ENCODE measurements around the gene STK10. TPM values are rescaled to one million over a fixed set of nuclear protein-coding genes. Genes with fewer than 3 reads are reported as not detected.

The STK10 gene
- total and polyA plus RNA-seq, 2 donors (not counting 1 experiment from before 2014, with no cell fraction given), result 97.9 to 253 TPM

DNA sequence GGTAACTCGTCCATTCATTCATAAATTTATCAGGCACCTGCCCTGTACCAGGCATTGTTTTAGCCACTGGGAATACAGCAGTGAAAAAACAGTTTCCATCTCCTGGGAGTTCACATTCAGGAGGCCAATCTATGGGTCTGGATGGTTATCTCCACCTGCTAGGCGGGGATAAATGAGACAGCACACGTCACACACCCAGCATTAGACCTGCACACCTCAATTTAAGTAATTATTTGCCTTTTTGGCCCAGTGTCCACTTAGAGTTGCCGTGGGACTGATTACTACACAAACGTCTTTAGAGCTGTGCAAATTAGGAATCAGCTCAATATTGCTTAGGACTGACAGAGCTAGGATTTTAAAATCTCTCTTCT lies 46.1 kb downstream of the STK10 start:
- peaks cover 3 to 24% of the 10 kb centered on the region in 2 experiments for H3K36me3 ChIP-seq (replicated peaks in 1 of 2; ENCODE audit: control extremely low read depth in 1 of 2, control insufficient read depth in 1 of 2, extremely low read depth in 1 of 2, insufficient read depth in 2 of 2, low read length in 1 of 2)
- no peak overlapping the region for H2AFZ ChIP-seq (ENCODE audit: insufficient read depth, low read depth, low read length, poor library complexity, severe bottlenecking)
- peaks cover 86% of the 10 kb centered on the region for H4K20me1 ChIP-seq (ENCODE audit: control insufficient read depth, insufficient read depth, low read length, poor library complexity, severe bottlenecking)
- 93% methylated on average over 3 of the region's 5 CpGs for WGBS (ENCODE audit: insufficient coverage)
- no peaks in the 10 kb centered on the region for H3K9me3 ChIP-seq (ENCODE audit: control extremely low read depth in 1 of 3, control insufficient read depth in 2 of 3, insufficient read depth in 1 of 3, low read length in 2 of 3)
- H3K4me3 Mint-ChIP-seq, result no peak overlapping the region
- peaks cover 96% of the 10 kb centered on the region for H3K79me2 ChIP-seq (ENCODE audit: control insufficient read depth, insufficient read depth, low read length)
- H3K4me3 ChIP-seq (ENCODE audit: control extremely low read depth in 1 of 5, extremely low read depth in 1 of 5, insufficient read depth in 1 of 5, low read depth in 2 of 5, low read length in 4 of 5), result no peak overlapping the region
- H3K9me3 Mint-ChIP-seq (ENCODE audit: insufficient read depth), result no peaks in the 10 kb centered on the region
- ATAC-seq (ENCODE audit: low read depth) (no peak), DNase-seq (no peak)
- peak overlapping the region; percentile 75 for H3K27ac Mint-ChIP-seq
- H3K4me2 ChIP-seq (replicated peaks; ENCODE audit: low read depth, low read length, poor library complexity, severe bottlenecking), result no peak overlapping the region
- TF ChIP-seq EZH2 (IDR thresholded peaks at IDR 0.05; ENCODE audit: borderline replicate concordance, insufficient read depth, low read depth, low read length, poor library complexity, severe bottlenecking), result no peak
- TF ChIP-seq, protein P1, sequence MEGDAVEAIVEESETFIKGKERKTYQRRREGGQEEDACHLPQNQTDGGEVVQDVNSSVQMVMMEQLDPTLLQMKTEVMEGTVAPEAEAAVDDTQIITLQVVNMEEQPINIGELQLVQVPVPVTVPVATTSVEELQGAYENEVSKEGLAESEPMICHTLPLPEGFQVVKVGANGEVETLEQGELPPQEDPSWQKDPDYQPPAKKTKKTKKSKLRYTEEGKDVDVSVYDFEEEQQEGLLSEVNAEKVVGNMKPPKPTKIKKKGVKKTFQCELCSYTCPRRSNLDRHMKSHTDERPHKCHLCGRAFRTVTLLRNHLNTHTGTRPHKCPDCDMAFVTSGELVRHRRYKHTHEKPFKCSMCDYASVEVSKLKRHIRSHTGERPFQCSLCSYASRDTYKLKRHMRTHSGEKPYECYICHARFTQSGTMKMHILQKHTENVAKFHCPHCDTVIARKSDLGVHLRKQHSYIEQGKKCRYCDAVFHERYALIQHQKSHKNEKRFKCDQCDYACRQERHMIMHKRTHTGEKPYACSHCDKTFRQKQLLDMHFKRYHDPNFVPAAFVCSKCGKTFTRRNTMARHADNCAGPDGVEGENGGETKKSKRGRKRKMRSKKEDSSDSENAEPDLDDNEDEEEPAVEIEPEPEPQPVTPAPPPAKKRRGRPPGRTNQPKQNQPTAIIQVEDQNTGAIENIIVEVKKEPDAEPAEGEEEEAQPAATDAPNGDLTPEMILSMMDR (IDR thresholded peaks at IDR 0.05), result no peak
- H3K27me3 Mint-ChIP-seq, result no peaks in the 10 kb centered on the region
- H3K4me1 ChIP-seq (ENCODE audit: control insufficient read depth in 2 of 2, insufficient read depth in 2 of 2, low read length in 2 of 2), result peaks cover 20% of the 10 kb centered on the region in 2 donors
- CTCF ChIA-PET, result interaction anchor here (2.6 kb wide), 1 partner anchor 46 kb away, joined by 8 read pairs; the partner anchor contains the start of gene STK10
- H3K4me1 Mint-ChIP-seq, result peaks cover 70% of the 10 kb centered on the region
- POLR2A ChIA-PET, result no interaction called here
- H3K27me3 ChIP-seq (replicated peaks in 1 of 4; ENCODE audit: control extremely low read depth in 1 of 4, control insufficient read depth in 3 of 4, insufficient read depth in 4 of 4, low read length in 3 of 4), result no peaks in the 10 kb centered on the region
- no peak overlapping the region for H3K9ac ChIP-seq (ENCODE audit: low read length)
- intact Hi-C loops (cut with micrococcal nuclease), result no loop called here
- peak overlapping the region in 1 of 2 donors; percentile 38 for H3K27ac ChIP-seq (ENCODE audit: low read length in 2 of 2)

DNA sequence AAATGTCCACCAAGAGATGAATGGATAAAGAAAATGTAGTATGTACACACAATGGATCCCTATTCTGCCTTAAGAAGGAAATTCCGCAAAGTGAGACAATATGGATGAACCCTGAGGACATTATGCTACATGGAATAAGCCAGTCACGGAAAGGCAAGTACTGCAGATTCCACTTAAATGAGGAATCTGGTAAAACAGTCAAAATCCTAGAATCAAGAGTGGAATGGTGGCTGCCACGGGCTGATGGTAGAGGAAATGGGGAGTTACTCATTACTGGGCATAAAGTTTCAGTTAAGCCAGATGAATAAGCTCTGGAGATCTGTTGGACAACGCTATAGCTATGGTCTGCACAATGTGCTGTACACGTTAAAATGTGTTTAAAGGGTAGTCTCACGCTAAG lies 47.2 kb downstream of the STK10 start:
- CTCF ChIA-PET, result interaction anchor here (2.6 kb wide), 1 partner anchor 48 kb away, joined by 8 read pairs; the partner anchor contains the start of gene STK10
- intact Hi-C loops (cut with micrococcal nuclease), result no loop called here
- H3K36me3 ChIP-seq (replicated peaks in 1 of 2; ENCODE audit: control extremely low read depth in 1 of 2, control insufficient read depth in 1 of 2, extremely low read depth in 1 of 2, insufficient read depth in 2 of 2, low read length in 1 of 2), result peaks cover 1 to 14% of the 10 kb centered on the region in 2 experiments
- ATAC-seq (ENCODE audit: low read depth) (no peak), DNase-seq (no peak)
- POLR2A ChIA-PET, result interaction anchor here (1.4 kb wide), 1 partner anchor 30 kb away, joined by 3 read pairs; no protein-coding TSS in a partner anchor
- H3K4me2 ChIP-seq (replicated peaks; ENCODE audit: low read depth, low read length, poor library complexity, severe bottlenecking), result no peak overlapping the region
- peaks cover 95% of the 10 kb centered on the region for H3K79me2 ChIP-seq (ENCODE audit: control insufficient read depth, insufficient read depth, low read length)
- H3K4me1 ChIP-seq (ENCODE audit: control insufficient read depth in 2 of 2, insufficient read depth in 2 of 2, low read length in 2 of 2), result peaks cover 20% of the 10 kb centered on the region in 2 donors
- Mint-ChIP-seq H3K27me3 (no peaks in the 10 kb centered on the region), H3K9me3 (ENCODE audit: insufficient read depth) (no peaks in the 10 kb centered on the region), H3K4me3 (no peak overlapping the region), H3K4me1 (peaks cover 63% of the 10 kb centered on the region), H3K27ac (peak overlapping the region; percentile 28)
- peaks cover 84% of the 10 kb centered on the region for H4K20me1 ChIP-seq (ENCODE audit: control insufficient read depth, insufficient read depth, low read length, poor library complexity, severe bottlenecking)
- H3K27ac ChIP-seq (ENCODE audit: low read length in 2 of 2), result peak overlapping the region in 1 of 2 donors; percentile 5
- H3K9me3 ChIP-seq (ENCODE audit: control extremely low read depth in 1 of 3, control insufficient read depth in 2 of 3, insufficient read depth in 1 of 3, low read length in 2 of 3), result no peaks in the 10 kb centered on the region
- H2AFZ ChIP-seq (ENCODE audit: insufficient read depth, low read depth, low read length, poor library complexity, severe bottlenecking), result no peak overlapping the region
- no peaks in the 10 kb centered on the region for H3K27me3 ChIP-seq (replicated peaks in 1 of 4; ENCODE audit: control extremely low read depth in 1 of 4, control insufficient read depth in 3 of 4, insufficient read depth in 4 of 4, low read length in 3 of 4)
- no peak overlapping the region for H3K9ac ChIP-seq (ENCODE audit: low read length)
- 95% methylated on average over 6 of the region's 6 CpGs for WGBS (ENCODE audit: insufficient coverage)
- H3K4me3 ChIP-seq (ENCODE audit: control extremely low read depth in 1 of 5, extremely low read depth in 1 of 5, insufficient read depth in 1 of 5, low read depth in 2 of 5, low read length in 4 of 5), result no peak overlapping the region
- no peak for TF ChIP-seq EZH2 (IDR thresholded peaks at IDR 0.05; ENCODE audit: borderline replicate concordance, insufficient read depth, low read depth, low read length, poor library complexity, severe bottlenecking)
- TF ChIP-seq, protein P1 (IDR thresholded peaks at IDR 0.05), result no peak
